SU-DHL-6 (cell line): ENCODE measurements around the gene FOXP4.

Experiments used
- CTCF ChIP-seq: fragments of 200-600 bp; sonication (generic); IDR thresholded peaks from one replicate; pipeline ENCODE4 v1.5.1; 2017; ENCODE audit warnings: antibody characterized with exemption, mild to moderate bottlenecking, low read length, moderate library complexity; ENCODE audit not compliant: insufficient read depth, poor library complexity, severe bottlenecking
- EZH2phosphoT487 ChIP-seq: fragments of 200-600 bp; sonication (generic), shearing (Covaris generic); conservative IDR thresholded peaks from 2 replicates; pipeline ENCODE4 v1.6.1; 2018; ENCODE audit warnings: mild to moderate bottlenecking, antibody characterized with exemption, low read length, moderate library complexity, mixed read lengths

- TF ChIP-seq EZH2phosphoT487 (no peak), CTCF (no peak)
These were observed 77.1 kb downstream of the FOXP4 start for GRCh38 chr6:41623330-41623729.
